Activated CD4-positive, CD25-positive, alpha-beta regulatory T cell treated with anti-CD3 and anti-CD28 coated beads, Interleukin-2, amount 50 U/mL, for 24 hours (primary cell): ENCODE measurements around the gene NFYC.

ENCODE experiments used
- ATAC-seq, 2 donors: fragments of 150-1000 bp; cut with Tn5 transposase; one replicate each; pipeline ENCODE4 v1.10.0; 2021; ENCODE audit warnings: mild to moderate bottlenecking in 1 of 2, moderate library complexity in 1 of 2

The NFYC gene

GRCh38 chr1:40783001-40783905 lies 91.7 kb downstream of the NFYC start, which contains the start of gene KCNQ4:
Gene KCNQ4, plus strand, starts transcription at chr1:40783787. Its CDS starts 307 bp downstream, at chr1:40784094.
- peak; percentile 28 to 34 for ATAC-seq

GRCh38 chr1:40784141-40784770 lies 92.8 kb downstream of the NFYC start:
- ATAC-seq = no peak

GRCh38 chr1:40784771-40785151 lies 93.3 kb downstream of the NFYC start:
- ATAC-seq = no peak

DNA sequence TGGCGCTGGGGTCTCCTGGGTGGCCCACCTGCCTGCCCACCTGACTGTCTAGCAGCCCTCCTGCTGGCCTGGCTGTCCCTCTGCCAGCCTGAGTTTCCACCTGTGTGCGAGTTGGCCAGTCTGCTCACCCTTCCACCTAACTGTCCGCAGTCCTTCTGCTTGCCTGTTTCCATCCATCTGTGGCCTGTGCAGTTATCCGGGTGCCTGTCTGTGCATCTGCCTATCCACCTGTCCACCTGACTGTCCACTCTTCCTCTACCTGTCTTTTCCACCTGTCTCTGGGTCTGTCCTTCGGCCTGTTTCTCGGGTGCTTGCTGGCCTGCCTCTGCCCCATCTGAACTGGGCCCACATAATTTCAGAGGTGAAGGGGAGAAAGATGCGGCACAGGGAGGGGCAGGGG lies 93.9 kb downstream of the NFYC start:
- no peak for ATAC-seq

DNA sequence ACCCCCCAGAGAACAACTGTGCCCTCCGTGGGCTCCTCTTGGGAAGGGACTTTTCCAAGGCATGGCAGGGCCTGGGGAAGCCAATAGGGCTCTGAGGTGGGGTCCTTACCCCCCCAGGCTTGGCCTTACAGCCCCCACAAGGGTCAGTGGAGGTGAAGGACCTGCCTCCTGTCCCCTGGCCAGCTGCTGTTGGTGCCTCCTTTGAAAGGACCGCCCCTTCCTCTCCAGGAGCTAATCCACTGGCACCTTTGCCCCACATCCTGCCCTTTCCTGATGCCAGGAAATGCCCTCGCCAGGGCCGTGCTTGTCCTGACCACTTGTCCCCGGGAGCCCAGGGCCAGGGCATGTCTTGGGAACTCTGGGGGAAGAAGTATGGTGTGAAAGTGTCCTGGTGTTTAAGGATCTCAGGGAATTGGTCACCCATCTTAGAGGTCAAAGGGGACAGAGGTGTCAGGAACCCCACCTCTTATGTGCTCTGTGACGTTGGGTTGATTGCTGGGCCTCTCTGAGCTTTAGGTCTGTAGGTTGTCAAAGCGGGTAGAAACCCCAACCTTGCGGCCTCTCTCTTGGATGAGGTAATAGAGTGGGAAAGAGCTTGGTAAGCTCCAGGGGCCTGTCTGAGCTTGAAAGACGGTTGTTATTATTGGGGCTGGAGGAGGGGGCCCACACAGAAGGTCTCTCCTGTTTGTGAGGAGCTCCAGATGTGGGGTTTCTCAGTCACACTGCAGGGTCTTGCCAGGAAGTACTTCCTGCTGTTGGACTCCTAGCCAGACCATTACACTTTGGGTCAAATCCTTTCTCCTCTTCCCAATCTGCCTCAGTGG lies 94.9 kb downstream of the NFYC start:
- ATAC-seq = no peak

DNA sequence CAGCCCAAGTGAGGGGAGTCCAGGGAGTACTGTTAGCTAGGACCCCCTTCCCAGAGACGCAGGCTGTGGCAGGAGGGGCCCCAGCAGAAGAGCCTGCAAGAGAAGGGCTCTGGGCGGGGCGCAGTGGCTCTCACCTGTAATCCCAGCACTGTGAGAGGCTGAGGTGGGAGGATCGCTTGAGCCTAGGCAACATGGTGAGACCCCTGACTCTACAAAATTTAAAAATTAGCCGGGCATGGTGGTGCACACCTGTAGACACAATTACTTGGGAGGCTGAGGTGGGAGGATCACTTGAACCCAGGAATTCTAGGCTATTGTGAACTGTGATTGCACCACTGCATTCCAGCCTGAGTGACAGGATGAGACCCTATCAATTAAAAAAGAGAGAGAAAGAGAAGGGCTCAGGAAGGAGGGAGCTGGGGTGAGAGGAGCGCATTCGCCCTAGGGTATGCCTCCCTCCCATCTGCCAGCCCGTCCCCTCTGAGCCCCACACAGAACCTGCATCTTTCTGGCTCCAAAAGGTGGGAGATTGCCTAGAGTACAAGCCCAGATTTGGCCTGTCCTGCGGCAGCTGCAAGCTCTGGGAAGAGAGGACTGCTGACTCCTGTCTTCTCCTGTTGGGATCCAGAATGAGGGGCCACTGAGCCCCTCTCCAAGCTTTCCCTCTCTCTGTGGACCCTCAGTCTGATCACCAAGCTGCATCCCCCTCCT lies 95.6 kb downstream of the NFYC start:
- no peak for ATAC-seq

DNA sequence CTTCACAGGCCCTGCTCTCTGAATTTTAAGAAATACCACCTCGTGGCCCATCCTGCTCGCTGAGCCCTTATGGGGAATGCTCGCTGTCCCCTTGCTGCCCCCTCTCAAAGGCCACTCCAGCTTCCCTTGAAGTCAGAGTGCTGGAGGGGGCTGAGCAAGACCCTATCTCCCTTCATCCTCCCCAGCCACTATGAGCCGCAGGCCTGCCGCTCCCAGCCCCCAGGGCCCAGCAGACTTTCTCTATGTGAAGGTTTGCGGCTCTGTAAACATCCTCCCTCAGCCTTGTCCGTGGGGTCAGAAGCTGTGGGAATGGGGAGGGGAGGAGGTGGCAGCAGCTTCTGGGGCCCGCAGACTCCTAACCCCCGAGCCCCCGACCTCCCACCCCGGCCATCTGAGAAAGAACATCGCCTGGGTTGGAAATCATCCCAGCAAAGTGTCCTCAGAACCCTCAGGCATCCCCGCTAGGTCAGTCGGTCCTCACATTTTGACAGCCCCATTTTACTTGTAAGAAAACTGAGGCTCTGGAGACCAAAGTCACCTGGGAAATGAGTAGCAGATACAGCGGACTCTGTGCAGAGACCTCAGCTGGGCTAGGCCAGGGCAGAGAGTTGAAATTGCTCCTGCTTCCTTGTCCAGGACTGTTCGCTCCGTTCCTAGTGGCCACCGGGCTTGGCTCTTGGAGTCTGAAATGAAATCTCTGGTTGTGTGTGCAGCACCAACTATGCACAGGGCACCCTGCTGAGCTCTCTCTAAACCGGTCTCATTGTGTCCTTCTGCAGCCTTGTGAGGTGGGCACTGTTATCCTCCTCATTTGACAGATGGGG lies 96.4 kb downstream of the NFYC start:
- no peak for ATAC-seq

DNA sequence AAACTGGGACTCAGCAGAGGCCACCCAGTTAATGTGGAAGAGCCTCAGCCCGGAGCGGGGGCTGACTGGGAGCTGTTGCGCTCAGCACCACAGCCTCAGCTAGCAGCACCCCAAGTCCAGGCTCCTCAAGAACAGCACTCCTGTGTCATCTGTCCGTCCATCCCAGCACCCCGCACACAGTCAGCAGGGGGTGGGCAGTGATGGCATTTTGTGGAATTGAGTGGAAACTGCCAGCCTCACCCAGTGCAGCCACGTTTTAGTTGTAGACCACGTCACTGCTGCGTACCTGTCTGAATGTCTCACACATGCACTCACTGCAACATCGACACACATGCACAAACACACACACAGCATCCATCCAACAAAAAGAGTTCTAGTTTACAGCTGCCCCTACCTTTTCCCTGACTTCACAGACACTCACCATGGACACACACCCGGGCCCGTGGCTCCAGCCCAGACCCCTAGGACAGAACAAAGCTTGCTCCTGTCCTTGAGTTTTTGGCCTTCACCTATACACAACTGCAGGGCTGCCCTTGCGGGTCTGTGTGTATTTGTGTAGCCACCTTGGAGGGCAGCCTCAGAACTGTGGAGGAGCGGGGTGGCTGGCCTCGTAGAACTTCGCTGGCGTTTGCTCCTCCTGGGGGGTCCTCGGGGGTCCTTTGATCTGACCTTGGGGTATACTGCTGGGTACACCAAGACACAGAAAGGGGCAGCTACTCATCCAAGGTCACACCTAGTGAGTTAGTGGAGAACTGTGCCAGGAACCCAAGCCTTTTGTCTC lies 97.2 kb downstream of the NFYC start:
- ATAC-seq = no peak

DNA sequence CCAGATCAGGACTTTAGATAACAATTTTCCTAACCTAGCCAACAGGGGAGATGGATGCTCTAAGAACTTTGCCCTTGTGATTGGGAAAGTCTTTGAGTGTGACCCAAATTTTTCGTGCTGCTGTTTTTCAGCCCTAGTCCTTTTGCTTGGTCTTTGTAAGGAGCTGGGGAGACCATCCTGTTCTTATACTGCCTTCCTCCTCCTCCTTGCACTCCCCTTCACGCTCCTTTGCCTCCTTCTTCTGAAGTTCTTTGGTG lies 97.8 kb downstream of the NFYC start:
- ATAC-seq = no peak

GRCh38 chr1:40789661-40790430 lies 98.3 kb downstream of the NFYC start:
- ATAC-seq = no peak

DNA sequence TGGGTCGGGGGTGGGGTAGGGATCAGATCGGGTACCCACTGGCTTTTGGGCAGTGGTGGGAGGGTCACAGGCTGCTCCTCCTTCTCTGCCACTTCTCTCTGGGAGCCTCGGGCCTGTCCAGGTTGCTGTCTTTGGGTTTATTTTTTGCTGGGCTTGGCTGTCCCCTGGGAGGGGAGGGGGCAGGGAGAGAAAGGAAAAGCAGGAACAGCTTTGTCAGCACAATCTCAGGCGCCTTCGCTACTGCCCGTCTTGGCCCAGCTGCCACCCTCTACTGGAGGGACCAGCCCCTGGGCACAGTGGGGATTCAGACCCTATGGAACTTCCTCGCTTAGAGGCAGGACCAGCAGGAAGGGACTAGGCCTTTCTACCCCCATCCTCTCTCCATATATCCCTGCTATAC lies 100.5 kb downstream of the NFYC start:
- ATAC-seq = no peak

DNA sequence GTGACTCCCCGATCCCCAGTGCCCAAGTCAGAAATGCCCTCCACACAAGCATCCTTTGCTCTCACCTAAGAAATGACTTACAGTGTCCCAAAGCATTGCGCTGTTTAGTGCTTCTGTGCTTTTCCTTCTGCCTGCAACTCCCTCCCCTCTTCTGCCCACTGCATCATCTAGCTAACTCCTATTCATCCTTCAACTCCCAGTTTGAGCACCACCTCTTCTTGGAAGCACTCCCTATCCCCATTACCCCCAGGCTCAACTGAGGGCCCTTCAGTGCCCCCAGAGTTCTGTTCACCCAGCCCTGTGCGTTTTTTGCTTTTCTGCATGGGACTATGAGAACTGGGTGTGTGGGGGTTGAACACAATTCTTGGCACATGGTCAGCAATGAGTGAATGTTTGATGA lies 102.1 kb downstream of the NFYC start:
- ATAC-seq = no peak

- ATAC-seq = no peak
Measured at GRCh38 chr1:40794048-40794447, 102.5 kb downstream of the NFYC start.

GRCh38 chr1:40794974-40795715 lies 103.6 kb downstream of the NFYC start:
- ATAC-seq = peak; percentile 21 to 25

- peak; percentile 22 to 35 for ATAC-seq
Measured at GRCh38 chr1:40795811-40796586, 104.5 kb downstream of the NFYC start.

DNA sequence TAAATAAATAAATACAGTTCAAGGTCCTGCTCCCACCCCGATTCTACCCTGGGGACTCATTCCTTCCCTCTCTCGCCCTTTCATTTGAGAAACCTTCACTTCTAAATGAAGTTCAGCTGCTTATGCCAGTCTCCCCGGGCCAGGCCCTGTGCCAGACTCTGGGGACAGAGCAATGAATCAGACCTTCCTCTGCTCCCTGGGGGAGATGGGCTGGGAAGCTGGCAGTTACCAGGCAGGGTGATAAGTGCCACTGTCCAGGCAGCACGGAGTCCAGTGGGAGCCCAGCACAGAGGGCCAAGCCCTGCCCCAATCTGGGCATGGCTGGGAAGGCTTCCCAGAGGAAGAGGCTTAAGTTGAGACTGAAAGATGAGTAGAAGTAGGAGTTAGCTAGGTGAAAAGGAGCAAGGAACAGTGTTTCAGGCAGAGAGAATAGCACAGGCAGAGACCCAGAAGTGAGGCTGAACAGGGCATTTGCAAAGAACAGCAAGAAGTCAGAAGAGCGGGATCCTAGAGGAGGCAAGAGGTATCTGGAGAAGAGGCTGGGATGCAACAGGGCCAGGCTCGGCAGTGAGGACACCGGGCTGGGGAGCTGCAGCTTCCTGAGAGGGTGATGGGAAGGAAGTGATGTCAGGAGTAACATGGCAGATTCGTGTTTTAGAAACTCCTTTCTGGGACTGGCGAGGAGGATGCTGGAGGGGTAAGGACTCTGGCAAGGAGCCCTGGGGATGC lies 105.6 kb downstream of the NFYC start:
- ATAC-seq = no peak

GRCh38 chr1:40797668-40798010 lies 106.1 kb downstream of the NFYC start:
- ATAC-seq = no peak
